Liver (tissue), 3 donors: ENCODE measurements around the gene RUFY4.

Experiments used
- GABPA ChIP-seq, 2 donors: IDR thresholded peaks in 1 of 2; conservative IDR thresholded peaks in 1 of 2; 2 replicates each; pipeline ENCODE4 v1.6.1; 2016; ENCODE audit warnings: antibody characterized with exemption in 2 of 2, mild to moderate bottlenecking in 1 of 2, moderate library complexity in 1 of 2
- SP1 ChIP-seq: IDR thresholded peaks from 2 replicates; pipeline ENCODE4 v1.6.1; 2018; ENCODE audit warnings: antibody characterized with exemption, mild to moderate bottlenecking
- YY1 ChIP-seq: IDR thresholded peaks from 2 replicates; pipeline ENCODE4 v1.6.1; 2016; ENCODE audit warnings: antibody characterized with exemption, mild to moderate bottlenecking
- TF ChIP-seq, protein P1 (sequence below): fragments of 150-350 bp; IDR thresholded peaks from 2 replicates; pipeline ENCODE4 v1.5.1; 2017; ENCODE audit warnings: improper control_type of control experiment, low read depth, low read length; ENCODE audit not compliant: missing input control
- TF ChIP-seq, protein P2 (sequence below): IDR thresholded peaks from 2 replicates; pipeline ENCODE4 v1.6.1; 2016; ENCODE audit warnings: antibody characterized with exemption, mild to moderate bottlenecking
- TF ChIP-seq, protein P3 (sequence below): IDR thresholded peaks from 2 replicates; pipeline ENCODE4 v1.6.1; 2016; ENCODE audit warnings: antibody characterized with exemption
- TF ChIP-seq, protein P4 (sequence below): IDR thresholded peaks from 2 replicates; pipeline ENCODE4 v1.6.1; 2016; ENCODE audit warnings: antibody characterized with exemption
- TF ChIP-seq, protein P5 (sequence below): IDR thresholded peaks from 2 replicates; pipeline ENCODE4 v1.6.1; 2016; ENCODE audit warnings: antibody characterized with exemption
- donor health status: healthy.
- donor health status: healthy.

DNA sequence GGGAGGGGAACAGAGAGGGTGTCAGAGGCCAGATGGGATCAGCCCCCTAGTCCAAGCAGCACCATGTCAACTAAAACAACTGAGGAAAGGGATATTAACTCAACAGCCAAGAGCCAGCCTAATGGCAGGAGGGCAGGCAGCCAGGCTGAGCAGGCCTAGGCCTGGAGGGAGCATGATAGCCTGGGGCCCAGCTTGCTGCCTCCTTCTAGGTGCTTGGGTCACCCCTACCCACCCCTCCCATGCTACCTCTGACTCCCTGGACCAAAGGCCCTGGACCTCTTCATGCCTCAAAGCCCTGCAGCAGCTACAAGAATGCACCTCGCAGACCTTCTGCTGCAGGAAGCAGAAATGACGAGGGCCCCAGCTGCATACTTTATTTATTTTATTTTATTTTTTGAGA lies 44.2 kb upstream of the RUFY4 start:
- TF ChIP-seq, protein P1, sequence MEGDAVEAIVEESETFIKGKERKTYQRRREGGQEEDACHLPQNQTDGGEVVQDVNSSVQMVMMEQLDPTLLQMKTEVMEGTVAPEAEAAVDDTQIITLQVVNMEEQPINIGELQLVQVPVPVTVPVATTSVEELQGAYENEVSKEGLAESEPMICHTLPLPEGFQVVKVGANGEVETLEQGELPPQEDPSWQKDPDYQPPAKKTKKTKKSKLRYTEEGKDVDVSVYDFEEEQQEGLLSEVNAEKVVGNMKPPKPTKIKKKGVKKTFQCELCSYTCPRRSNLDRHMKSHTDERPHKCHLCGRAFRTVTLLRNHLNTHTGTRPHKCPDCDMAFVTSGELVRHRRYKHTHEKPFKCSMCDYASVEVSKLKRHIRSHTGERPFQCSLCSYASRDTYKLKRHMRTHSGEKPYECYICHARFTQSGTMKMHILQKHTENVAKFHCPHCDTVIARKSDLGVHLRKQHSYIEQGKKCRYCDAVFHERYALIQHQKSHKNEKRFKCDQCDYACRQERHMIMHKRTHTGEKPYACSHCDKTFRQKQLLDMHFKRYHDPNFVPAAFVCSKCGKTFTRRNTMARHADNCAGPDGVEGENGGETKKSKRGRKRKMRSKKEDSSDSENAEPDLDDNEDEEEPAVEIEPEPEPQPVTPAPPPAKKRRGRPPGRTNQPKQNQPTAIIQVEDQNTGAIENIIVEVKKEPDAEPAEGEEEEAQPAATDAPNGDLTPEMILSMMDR, result no peak
- TF ChIP-seq SP1 (no peak), GABPA (IDR thresholded peaks at IDR 0.05 in 1 of 2, conservative IDR thresholded peaks at IDR 0.05 in 1 of 2) (no peak), YY1 (no peak)
- TF ChIP-seq, protein P2, sequence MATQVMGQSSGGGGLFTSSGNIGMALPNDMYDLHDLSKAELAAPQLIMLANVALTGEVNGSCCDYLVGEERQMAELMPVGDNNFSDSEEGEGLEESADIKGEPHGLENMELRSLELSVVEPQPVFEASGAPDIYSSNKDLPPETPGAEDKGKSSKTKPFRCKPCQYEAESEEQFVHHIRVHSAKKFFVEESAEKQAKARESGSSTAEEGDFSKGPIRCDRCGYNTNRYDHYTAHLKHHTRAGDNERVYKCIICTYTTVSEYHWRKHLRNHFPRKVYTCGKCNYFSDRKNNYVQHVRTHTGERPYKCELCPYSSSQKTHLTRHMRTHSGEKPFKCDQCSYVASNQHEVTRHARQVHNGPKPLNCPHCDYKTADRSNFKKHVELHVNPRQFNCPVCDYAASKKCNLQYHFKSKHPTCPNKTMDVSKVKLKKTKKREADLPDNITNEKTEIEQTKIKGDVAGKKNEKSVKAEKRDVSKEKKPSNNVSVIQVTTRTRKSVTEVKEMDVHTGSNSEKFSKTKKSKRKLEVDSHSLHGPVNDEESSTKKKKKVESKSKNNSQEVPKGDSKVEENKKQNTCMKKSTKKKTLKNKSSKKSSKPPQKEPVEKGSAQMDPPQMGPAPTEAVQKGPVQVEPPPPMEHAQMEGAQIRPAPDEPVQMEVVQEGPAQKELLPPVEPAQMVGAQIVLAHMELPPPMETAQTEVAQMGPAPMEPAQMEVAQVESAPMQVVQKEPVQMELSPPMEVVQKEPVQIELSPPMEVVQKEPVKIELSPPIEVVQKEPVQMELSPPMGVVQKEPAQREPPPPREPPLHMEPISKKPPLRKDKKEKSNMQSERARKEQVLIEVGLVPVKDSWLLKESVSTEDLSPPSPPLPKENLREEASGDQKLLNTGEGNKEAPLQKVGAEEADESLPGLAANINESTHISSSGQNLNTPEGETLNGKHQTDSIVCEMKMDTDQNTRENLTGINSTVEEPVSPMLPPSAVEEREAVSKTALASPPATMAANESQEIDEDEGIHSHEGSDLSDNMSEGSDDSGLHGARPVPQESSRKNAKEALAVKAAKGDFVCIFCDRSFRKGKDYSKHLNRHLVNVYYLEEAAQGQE, result no peak
- TF ChIP-seq, protein P3, sequence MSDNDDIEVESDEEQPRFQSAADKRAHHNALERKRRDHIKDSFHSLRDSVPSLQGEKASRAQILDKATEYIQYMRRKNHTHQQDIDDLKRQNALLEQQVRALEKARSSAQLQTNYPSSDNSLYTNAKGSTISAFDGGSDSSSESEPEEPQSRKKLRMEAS, result no peak
- TF ChIP-seq, protein P4, sequence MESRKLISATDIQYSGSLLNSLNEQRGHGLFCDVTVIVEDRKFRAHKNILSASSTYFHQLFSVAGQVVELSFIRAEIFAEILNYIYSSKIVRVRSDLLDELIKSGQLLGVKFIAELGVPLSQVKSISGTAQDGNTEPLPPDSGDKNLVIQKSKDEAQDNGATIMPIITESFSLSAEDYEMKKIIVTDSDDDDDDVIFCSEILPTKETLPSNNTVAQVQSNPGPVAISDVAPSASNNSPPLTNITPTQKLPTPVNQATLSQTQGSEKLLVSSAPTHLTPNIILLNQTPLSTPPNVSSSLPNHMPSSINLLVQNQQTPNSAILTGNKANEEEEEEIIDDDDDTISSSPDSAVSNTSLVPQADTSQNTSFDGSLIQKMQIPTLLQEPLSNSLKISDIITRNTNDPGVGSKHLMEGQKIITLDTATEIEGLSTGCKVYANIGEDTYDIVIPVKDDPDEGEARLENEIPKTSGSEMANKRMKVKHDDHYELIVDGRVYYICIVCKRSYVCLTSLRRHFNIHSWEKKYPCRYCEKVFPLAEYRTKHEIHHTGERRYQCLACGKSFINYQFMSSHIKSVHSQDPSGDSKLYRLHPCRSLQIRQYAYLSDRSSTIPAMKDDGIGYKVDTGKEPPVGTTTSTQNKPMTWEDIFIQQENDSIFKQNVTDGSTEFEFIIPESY, result no peak
- TF ChIP-seq, protein P5, sequence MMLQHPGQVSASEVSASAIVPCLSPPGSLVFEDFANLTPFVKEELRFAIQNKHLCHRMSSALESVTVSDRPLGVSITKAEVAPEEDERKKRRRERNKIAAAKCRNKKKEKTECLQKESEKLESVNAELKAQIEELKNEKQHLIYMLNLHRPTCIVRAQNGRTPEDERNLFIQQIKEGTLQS, result no peak
